IMR-90 (cell line): ENCODE measurements around the gene SLC41A1. TPM values are rescaled to one million over a fixed set of nuclear protein-coding genes. Genes with fewer than 3 reads are reported as not detected.

Experiments
- ATAC-seq: fragments of 200-7000 bp; cut with Tn5 transposase; 2 replicates; pipeline ENCODE4 v1.9.1; 2020; ENCODE audit warnings: low read depth, mild to moderate bottlenecking, moderate library complexity
- BruUV-seq: library from RNA; stranded (reverse); fragments of 400-500 nt; replicated peaks from 2 replicates; lab custom pipeline; 2021; lab: Mats Ljungman, UMichigan
- CTCF ChIA-PET: fragments of 300-600 bp; formaldehyde crosslinking; extraction: SDS; loops from one replicate; lab custom pipeline; 2021; ENCODE audit warnings: antibody characterized with exemption; lab: Yijun Ruan, JAX
- POLR2A ChIA-PET: fragments of 300-600 bp; sonication (Branson Sonifier 250); formaldehyde crosslinking; loops from one replicate; lab custom pipeline; 2022; ENCODE audit warnings: antibody characterized with exemption; ENCODE audit not compliant: unreplicated experiment; lab: Charles Lee
- DNase-seq: peaks from one replicate; pipeline ENCODE4 v3.0.0; 2013
- H2AFZ ChIP-seq: replicated peaks from 2 replicates; pipeline ENCODE3; 2013; ENCODE audit warnings: low read length, mild to moderate bottlenecking; ENCODE audit not compliant: poor library complexity
- H2AK5ac ChIP-seq: 2 replicates; pipeline ENCODE4 v1.6.1; 2013; ENCODE audit warnings: low read depth, low read length, inconsistent platforms
- H2AK9ac ChIP-seq: replicated peaks from 2 replicates; pipeline ENCODE3; 2013; ENCODE audit warnings: mild to moderate bottlenecking, low read depth, low read length, moderate library complexity; ENCODE audit not compliant: poor library complexity
- H2BK120ac ChIP-seq: 2 replicates; pipeline ENCODE4 v1.6.1; 2013; ENCODE audit warnings: low read depth, low read length, inconsistent platforms
- H2BK15ac ChIP-seq: 3 replicates; pipeline ENCODE4 v1.6.1; 2013; ENCODE audit warnings: low read depth, low read length, inconsistent platforms
- H2BK20ac ChIP-seq: 2 replicates; pipeline ENCODE4 v1.6.1; 2013; ENCODE audit warnings: low read depth, mild to moderate bottlenecking, inconsistent platforms, low read length, moderate library complexity
- H2BK5ac ChIP-seq: 2 replicates; pipeline ENCODE4 v1.6.1; 2013; ENCODE audit warnings: mild to moderate bottlenecking, low read depth, low read length, inconsistent platforms; ENCODE audit not compliant: poor library complexity, severe bottlenecking
- H3K14ac ChIP-seq: replicated peaks from 2 replicates; pipeline ENCODE4 v1.6.1; 2013; ENCODE audit warnings: low read depth, low read length, inconsistent platforms
- H3K18ac ChIP-seq: 2 replicates; pipeline ENCODE4 v1.6.1; 2013; ENCODE audit warnings: low read depth, low read length, control low read depth
- H3K23ac ChIP-seq: 2 replicates; pipeline ENCODE4 v1.6.1; 2013; ENCODE audit warnings: low read depth, low read length, inconsistent platforms
- H3K27ac ChIP-seq: 2 replicates; pipeline ENCODE4 v1.5.1; 2013; ENCODE audit warnings: mild to moderate bottlenecking, control low read depth, low read length; ENCODE audit not compliant: insufficient read depth
- H3K27me3 ChIP-seq: 2 replicates; pipeline ENCODE4 v1.6.1; 2013; ENCODE audit warnings: low read length; ENCODE audit not compliant: control insufficient read depth, insufficient read depth
- H3K36me3 ChIP-seq: 2 replicates; pipeline ENCODE4 v1.6.1; 2013; ENCODE audit warnings: low read length, mixed read lengths; ENCODE audit not compliant: control insufficient read depth, insufficient read depth
- H3K4ac ChIP-seq: 2 replicates; pipeline ENCODE4 v1.6.1; 2013; ENCODE audit warnings: low read depth, low read length, inconsistent platforms
- H3K4me1 ChIP-seq: 2 replicates; pipeline ENCODE4 v1.6.1; 2013; ENCODE audit warnings: low read length, mixed read lengths; ENCODE audit not compliant: control insufficient read depth, insufficient read depth
- H3K4me2 ChIP-seq: 2 replicates; pipeline ENCODE4 v1.6.1; 2013; ENCODE audit warnings: low read depth, mild to moderate bottlenecking, control low read depth, low read length, moderate library complexity
- H3K4me3 ChIP-seq: 2 replicates; pipeline ENCODE4 v1.5.1; 2013; ENCODE audit warnings: low read depth, mild to moderate bottlenecking, control low read depth, low read length, moderate library complexity; ENCODE audit not compliant: insufficient read depth
- H3K56ac ChIP-seq: 2 replicates; pipeline ENCODE4 v1.6.1; 2013; ENCODE audit warnings: low read length, inconsistent platforms; ENCODE audit not compliant: insufficient read depth; ENCODE audit errors: extremely low read depth
- H3K79me1 ChIP-seq, 2 experiments: 2 replicates each; pipeline ENCODE4 v1.6.1; 2013; ENCODE audit warnings: low read length in 2 of 2, inconsistent platforms in 1 of 2, low read depth in 1 of 2
- H3K9ac ChIP-seq: 2 replicates; pipeline ENCODE4 v1.6.1; 2013; ENCODE audit warnings: low read depth, low read length, control low read depth
- H3K9me1 ChIP-seq: 2 replicates; pipeline ENCODE4 v1.6.1; 2013; ENCODE audit warnings: low read length, inconsistent platforms; ENCODE audit not compliant: insufficient read depth
- H3K9me3 ChIP-seq: 2 replicates; pipeline ENCODE4 v1.6.1; 2013; ENCODE audit warnings: low read length; ENCODE audit not compliant: control insufficient read depth, insufficient read depth
- H4K20me1 ChIP-seq: 2 replicates; pipeline ENCODE4 v1.6.1; 2013; ENCODE audit warnings: low read length, inconsistent platforms; ENCODE audit not compliant: insufficient read depth
- H4K5ac ChIP-seq: 2 replicates; pipeline ENCODE4 v1.6.1; 2013; ENCODE audit warnings: mild to moderate bottlenecking, low read depth, low read length, control low read depth
- H4K8ac ChIP-seq, 2 experiments: 2 replicates each; pipeline ENCODE4 v1.6.1; 2013; ENCODE audit warnings: low read depth in 2 of 2, low read length in 2 of 2, control low read depth in 1 of 2, inconsistent platforms in 1 of 2
- H4K91ac ChIP-seq: 2 replicates; pipeline ENCODE4 v1.6.1; 2013; ENCODE audit warnings: low read depth, low read length, inconsistent platforms; ENCODE audit not compliant: insufficient read depth
- BHLHE40 ChIP-seq: fragments of 150-350 bp; IDR thresholded peaks from 2 replicates; pipeline ENCODE4 v1.6.1; 2016; ENCODE audit warnings: mild to moderate bottlenecking, low read depth, low read length
- CHD1 ChIP-seq: IDR thresholded peaks from 2 replicates; pipeline ENCODE4 v1.6.1; 2012; ENCODE audit warnings: low read depth, low read length, improper control_type of control experiment
- FOS ChIP-seq: fragments of 150-350 bp; IDR thresholded peaks from 2 replicates; pipeline ENCODE4 v1.6.1; 2016; ENCODE audit warnings: low read depth, low read length
- MAZ ChIP-seq: IDR thresholded peaks from 2 replicates; pipeline ENCODE4 v1.6.1; 2012; ENCODE audit warnings: low read depth, mild to moderate bottlenecking, low read length, improper control_type of control experiment, moderate library complexity, borderline replicate concordance
- MXI1 ChIP-seq: IDR thresholded peaks from 2 replicates; pipeline ENCODE4 v1.6.1; 2012; ENCODE audit warnings: low read depth, mild to moderate bottlenecking, low read length, moderate library complexity, borderline replicate concordance
- NFE2L2 ChIP-seq: fragments of 150-350 bp; IDR thresholded peaks from 2 replicates; pipeline ENCODE4 v1.6.1; 2016; ENCODE audit warnings: low read depth, mild to moderate bottlenecking, low read length
- RCOR1 ChIP-seq: IDR thresholded peaks from 2 replicates; pipeline ENCODE4 v1.6.1; 2012; ENCODE audit warnings: mild to moderate bottlenecking, low read length, improper control_type of control experiment; ENCODE audit not compliant: insufficient replicate concordance
- SMC3 ChIP-seq: fragments of 150-350 bp; IDR thresholded peaks from 2 replicates; pipeline ENCODE4 v1.6.1; 2016; ENCODE audit warnings: low read depth, mild to moderate bottlenecking, antibody characterized with exemption, low read length, moderate library complexity
- WGBS, 2 experiments: methylation state at CpG; one replicate each; pipeline versions ENCODE4 v1.1.5 to v1.1.7; 2013; ENCODE audit warnings: missing lambda C conversion rate in 2 of 2; ENCODE audit not compliant: insufficient read length in 1 of 2; ENCODE audit errors: extremely low coverage in 2 of 2; 5-methylcytosine and 5-hydroxymethylcytosine counted together
- dilution Hi-C: fragments of 300-500 bp; cut with HindIII; formaldehyde crosslinking; loops from one replicate; pipeline ENCODE4 v1.14.3; 2018; ENCODE audit warnings: low sequenced_read_pairs; ENCODE audit not compliant: unreplicated experiment
- in situ Hi-C: fragments of 300-500 bp; cut with MboI; formaldehyde crosslinking; loops from 3 replicates; pipeline ENCODE4 v1.14.3; 2019; ENCODE audit warnings: low sequenced_read_pairs, inconsistent platforms, mixed read lengths
- intact Hi-C: fragments of 100-400 bp; cut with micrococcal nuclease; formaldehyde crosslinking; loops from 2 replicates; pipeline ENCODE4 v1.10.0; 2022
- polyA plus RNA-seq, 3 experiments: library from polyadenylated mRNA; depleted of rRNA; stranded (reverse); fragments of >200 nt; gene quantifications; 2 replicates each; pipeline ENCODE4 v1.2.3, GENCODE V29; 2012; ENCODE audit warnings: low replicate concordance in 1 of 3
- total RNA-seq: library from RNA; depleted of rRNA; stranded (reverse); fragments of >200 nt; gene quantifications from 2 replicates; pipeline ENCODE4 v1.2.3, GENCODE V29; 2012
- TF ChIP-seq, protein P1 (sequence below): fragments of 150-350 bp; IDR thresholded peaks from 2 replicates; pipeline ENCODE4 v1.6.1; 2016; ENCODE audit warnings: low read depth, mild to moderate bottlenecking, low read length, moderate library complexity, borderline replicate concordance
- TF ChIP-seq, protein P2 (sequence below): conservative IDR thresholded peaks from 2 replicates; pipeline ENCODE4 v1.5.1; 2012; ENCODE audit warnings: mild to moderate bottlenecking, low read depth, low read length, improper control_type of control experiment
- TF ChIP-seq, protein P3 (sequence below): fragments of 150-350 bp; IDR thresholded peaks from 2 replicates; pipeline ENCODE4 v1.6.1; 2017; ENCODE audit warnings: mild to moderate bottlenecking, antibody characterized with exemption, low read length, low read depth

The SLC41A1 gene
- total and polyA plus RNA-seq, 2 of the 4 experiments (the other 2 are of a cell fraction): 6.3 to 26.3 TPM

DNA sequence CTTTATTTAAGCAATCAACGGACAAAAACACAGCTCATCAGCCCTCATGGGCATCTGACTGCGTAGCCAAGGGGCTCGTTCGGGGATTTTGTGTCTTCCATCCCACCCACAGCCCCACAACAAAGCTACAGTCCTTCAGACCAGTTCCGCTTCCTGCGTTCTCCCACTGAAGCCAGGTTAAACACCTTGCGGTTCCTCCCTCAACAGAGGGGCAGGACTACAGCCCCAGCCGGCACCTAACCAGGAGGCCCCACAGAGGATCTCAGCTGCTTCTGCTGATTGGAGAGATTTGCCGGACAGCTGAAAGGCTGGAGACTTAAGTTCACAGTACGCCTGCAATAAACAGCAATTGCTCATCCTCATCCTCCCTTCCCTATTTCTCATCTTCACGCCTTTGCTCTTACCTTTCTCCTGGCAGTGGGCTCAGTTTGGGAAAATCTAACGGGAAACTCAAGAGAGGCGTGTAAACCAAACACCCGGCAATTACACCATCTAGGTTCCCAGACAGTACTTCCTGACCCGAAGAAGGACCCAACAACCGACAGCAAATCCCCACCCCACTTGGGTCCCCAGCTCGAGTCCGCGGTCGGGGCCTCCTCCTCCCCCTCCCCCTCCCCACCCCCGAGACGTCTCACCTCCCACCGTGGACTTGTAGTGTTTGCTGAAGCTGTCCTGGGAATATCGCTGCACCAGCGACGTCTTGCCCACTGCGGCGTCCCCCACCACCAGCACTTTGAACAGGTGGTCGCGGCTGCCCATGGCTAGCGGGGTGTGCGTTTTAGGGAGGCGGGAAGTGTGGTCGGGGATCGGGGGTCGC is 38.6 kb downstream of the SLC41A1 start:
- WGBS, 2 experiments: 45% methylated on average over 6 of the region's 36 CpGs; no CpG with 5 or more reads in 1 of the 2 experiments
- ChIA-PET CTCF (interaction anchor here (0.7 to 1.6 kb wide), 2 partner anchors 115 to 203 kb away, joined by 3 to 5 read pairs; no protein-coding TSS in a partner anchor), POLR2A (no interaction called here)
- no peak overlapping the region for H4K5ac ChIP-seq
- peak overlapping the region; percentile 62 for H3K4me3 ChIP-seq
- H4K8ac ChIP-seq: peak overlapping the region in 1 of 2 experiments; percentile 70; a peak in 1 of 4 replicates
- peak overlapping the region; percentile 82 for H2AK9ac ChIP-seq
- no peak overlapping the region for H3K18ac ChIP-seq
- no peaks in the 10 kb centered on the region for H3K9me3 ChIP-seq
- H3K27me3 ChIP-seq: no peaks in the 10 kb centered on the region; the same call in none of the 2 replicates
- H3K4me2 ChIP-seq: peak overlapping the region; percentile 62
- BruUV-seq: no TSS peak
- H4K20me1 ChIP-seq: no peaks in the 10 kb centered on the region
- no peaks in the 10 kb centered on the region for H3K36me3 ChIP-seq
- TF ChIP-seq, protein P1, sequence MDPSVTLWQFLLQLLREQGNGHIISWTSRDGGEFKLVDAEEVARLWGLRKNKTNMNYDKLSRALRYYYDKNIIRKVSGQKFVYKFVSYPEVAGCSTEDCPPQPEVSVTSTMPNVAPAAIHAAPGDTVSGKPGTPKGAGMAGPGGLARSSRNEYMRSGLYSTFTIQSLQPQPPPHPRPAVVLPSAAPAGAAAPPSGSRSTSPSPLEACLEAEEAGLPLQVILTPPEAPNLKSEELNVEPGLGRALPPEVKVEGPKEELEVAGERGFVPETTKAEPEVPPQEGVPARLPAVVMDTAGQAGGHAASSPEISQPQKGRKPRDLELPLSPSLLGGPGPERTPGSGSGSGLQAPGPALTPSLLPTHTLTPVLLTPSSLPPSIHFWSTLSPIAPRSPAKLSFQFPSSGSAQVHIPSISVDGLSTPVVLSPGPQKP: no peak
- TF ChIP-seq, protein P2, sequence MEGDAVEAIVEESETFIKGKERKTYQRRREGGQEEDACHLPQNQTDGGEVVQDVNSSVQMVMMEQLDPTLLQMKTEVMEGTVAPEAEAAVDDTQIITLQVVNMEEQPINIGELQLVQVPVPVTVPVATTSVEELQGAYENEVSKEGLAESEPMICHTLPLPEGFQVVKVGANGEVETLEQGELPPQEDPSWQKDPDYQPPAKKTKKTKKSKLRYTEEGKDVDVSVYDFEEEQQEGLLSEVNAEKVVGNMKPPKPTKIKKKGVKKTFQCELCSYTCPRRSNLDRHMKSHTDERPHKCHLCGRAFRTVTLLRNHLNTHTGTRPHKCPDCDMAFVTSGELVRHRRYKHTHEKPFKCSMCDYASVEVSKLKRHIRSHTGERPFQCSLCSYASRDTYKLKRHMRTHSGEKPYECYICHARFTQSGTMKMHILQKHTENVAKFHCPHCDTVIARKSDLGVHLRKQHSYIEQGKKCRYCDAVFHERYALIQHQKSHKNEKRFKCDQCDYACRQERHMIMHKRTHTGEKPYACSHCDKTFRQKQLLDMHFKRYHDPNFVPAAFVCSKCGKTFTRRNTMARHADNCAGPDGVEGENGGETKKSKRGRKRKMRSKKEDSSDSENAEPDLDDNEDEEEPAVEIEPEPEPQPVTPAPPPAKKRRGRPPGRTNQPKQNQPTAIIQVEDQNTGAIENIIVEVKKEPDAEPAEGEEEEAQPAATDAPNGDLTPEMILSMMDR: no peak
- no peak for TF ChIP-seq NFE2L2
- TF ChIP-seq SMC3: no peak
- TF ChIP-seq MXI1: no peak
- TF ChIP-seq, protein P3, sequence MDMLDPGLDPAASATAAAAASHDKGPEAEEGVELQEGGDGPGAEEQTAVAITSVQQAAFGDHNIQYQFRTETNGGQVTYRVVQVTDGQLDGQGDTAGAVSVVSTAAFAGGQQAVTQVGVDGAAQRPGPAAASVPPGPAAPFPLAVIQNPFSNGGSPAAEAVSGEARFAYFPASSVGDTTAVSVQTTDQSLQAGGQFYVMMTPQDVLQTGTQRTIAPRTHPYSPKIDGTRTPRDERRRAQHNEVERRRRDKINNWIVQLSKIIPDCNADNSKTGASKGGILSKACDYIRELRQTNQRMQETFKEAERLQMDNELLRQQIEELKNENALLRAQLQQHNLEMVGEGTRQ: no peak
- TF ChIP-seq RCOR1: no peak
- TF ChIP-seq CHD1: no peak
- no peak for TF ChIP-seq MAZ
- no peak for TF ChIP-seq FOS
- TF ChIP-seq BHLHE40: no peak
- H3K27ac ChIP-seq: no peak overlapping the region
- H2BK5ac ChIP-seq: no peak overlapping the region
- H3K9ac ChIP-seq: peak overlapping the region; percentile 73
- ATAC-seq: peak; percentile 8
- H2AFZ ChIP-seq: peak overlapping the region; percentile 99
- no peak overlapping the region for H2BK20ac ChIP-seq
- H3K9me1 ChIP-seq: peaks cover 14% of the 10 kb centered on the region
- no peak for DNase-seq
- H3K56ac ChIP-seq: peak overlapping the region; percentile 13; the same call in 1 of the 2 replicates
- no peak overlapping the region; the same call in 1 of the 2 replicates for H4K91ac ChIP-seq
- peak overlapping the region; percentile 45 for H2BK120ac ChIP-seq
- intact Hi-C loops: loop anchor here (2.0 kb wide), 1 partner anchor 24 kb away; the partner anchor contains the start of gene NUCKS1
- H2BK15ac ChIP-seq: no peak overlapping the region; the same call in 2 of the 3 replicates
- H3K4ac ChIP-seq: peak overlapping the region; percentile 67
- in situ Hi-C loops: no loop called here
- peak overlapping the region; percentile 89 for H3K14ac ChIP-seq
- H2AK5ac ChIP-seq: peak overlapping the region; percentile 53
- H3K4me1 ChIP-seq: peaks cover 8% of the 10 kb centered on the region
- H3K79me1 ChIP-seq: peaks cover 0 to 4% of the 10 kb centered on the region in 2 experiments; a peak in 1 of 4 replicates
- dilution Hi-C loops: no loop called here
- peak overlapping the region; percentile 96 for H3K23ac ChIP-seq
